GM18868 (cell line): ENCODE results near the gene DOP1B.
"Not testable (repeated sequence)": the region's sequence is repeated elsewhere in the genome, so short reads cannot be mapped to it uniquely, and the experiment has no call there.

Experiments
- ATAC-seq: cut with Tn5 transposase; IDR thresholded peaks from one replicate; pipeline ENCODE4 v1.9.1; 2021; ENCODE audit warnings: mild to moderate bottlenecking, moderate library complexity; ENCODE audit not compliant: unreplicated experiment

DOP1B gene

GRCh38 chr21:36171336-36171735 lies 14.7 kb downstream of the DOP1B start:
- no peak for ATAC-seq

- ATAC-seq: no peak
Observed at GRCh38 chr21:36171741-36172331, 15.2 kb downstream of the DOP1B start.

- ATAC-seq: no peak
Observed at GRCh38 chr21:36174780-36175179, 18.2 kb downstream of the DOP1B start.

- ATAC-seq: no peak
Observed at GRCh38 chr21:36175771-36176565, 19.3 kb downstream of the DOP1B start.

DNA sequence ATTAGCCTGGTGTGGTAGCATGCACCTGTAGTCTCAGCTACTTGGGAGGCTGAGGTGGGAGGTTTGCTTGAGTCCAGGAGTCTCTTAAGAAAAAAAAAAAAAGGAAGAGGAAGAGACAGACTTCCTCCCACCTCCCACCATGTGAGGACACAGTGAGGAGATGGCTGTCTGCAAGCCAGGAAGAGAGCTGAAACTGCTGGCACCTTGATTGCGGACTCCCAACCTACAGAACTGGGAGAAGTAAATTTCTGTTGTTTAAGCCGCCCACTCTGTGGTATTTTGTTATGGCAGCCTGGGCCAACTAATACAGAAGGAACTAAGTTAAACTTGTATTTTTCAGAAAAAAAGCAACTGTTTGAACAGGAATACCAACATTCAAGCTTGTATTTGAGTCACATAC lies 21.7 kb downstream of the DOP1B start:
- ATAC-seq: no peak

- no peak for ATAC-seq
Observed at GRCh38 chr21:36179145-36179544, 22.5 kb downstream of the DOP1B start.

- ATAC-seq: no peak
Observed at GRCh38 chr21:36180963-36181362, 24.3 kb downstream of the DOP1B start.

- ATAC-seq: no peak
Observed at GRCh38 chr21:36183144-36183795, 26.6 kb downstream of the DOP1B start.

DNA sequence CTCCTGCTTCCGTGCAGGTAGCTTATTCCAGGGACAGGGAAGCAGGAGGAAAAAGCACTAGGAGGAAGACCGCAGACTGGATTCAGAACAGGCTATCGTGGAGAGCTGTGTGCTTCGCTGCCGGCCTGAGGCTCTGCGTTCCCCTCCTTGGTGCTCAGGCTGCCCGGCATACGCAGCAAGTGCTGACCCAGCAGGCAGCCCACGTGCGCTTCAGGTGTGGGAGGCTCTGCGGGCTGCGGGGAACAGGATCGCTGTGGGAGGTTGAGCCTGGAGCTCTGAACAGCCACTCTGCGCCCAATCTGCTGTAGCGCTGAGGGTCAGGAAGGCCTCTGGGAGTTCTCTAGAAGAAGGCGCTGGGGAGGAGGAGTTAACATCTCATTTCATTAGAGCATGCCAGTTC lies 27.9 kb downstream of the DOP1B start:
- ATAC-seq: no peak

- no peak for ATAC-seq
Observed at GRCh38 chr21:36185523-36185922, 28.9 kb downstream of the DOP1B start.

DNA sequence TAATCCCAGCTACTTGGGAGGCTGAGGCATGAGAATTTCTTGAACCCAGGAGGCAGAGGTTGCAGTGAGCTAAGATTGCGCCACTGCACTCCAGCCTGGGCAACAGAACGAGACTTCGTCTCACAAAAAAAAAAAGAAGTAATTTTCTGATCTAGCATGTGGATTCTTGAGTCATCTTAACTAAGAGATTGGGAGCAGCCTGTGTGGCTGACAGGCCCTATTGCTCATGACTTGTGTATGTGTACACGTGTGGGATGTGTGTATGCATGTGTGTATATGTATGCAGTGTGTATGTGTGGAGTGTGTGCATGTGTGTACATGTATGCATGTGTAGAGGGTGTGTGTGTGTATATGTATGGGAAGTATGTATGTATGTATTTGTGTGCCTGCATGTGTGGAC lies 29.5 kb downstream of the DOP1B start:
- no peak for ATAC-seq

- no peak for ATAC-seq
Observed at GRCh38 chr21:36186506-36187399, 30.1 kb downstream of the DOP1B start.

DNA sequence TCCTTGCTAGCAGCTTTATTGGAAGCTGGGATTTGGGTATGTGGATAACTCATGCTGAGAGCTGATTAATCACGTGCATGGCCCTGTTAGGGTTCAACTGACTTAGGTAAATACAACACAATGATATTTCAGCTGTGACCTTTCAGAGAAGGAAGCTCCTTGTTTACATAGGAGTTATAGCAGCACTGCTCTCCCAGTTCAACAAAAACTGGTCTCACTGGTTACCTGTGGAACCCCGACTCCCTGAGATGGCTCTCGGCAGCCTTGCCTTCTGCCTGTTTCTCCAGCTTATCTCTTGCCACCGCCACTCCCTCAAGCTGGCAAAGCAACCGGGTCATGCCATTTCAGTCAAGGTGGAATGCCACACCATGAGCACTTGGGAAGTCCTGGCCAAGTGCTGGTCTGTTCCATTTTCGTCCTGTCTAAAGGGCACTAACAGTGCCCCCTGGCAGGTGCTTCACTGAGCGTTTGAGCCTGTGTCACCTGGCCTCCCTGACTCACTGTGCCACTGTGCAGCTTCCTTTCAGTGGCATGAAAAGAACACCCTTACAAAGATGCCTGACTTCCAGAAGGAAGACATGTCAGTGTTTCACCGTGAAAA lies 31.6 kb downstream of the DOP1B start:
- ATAC-seq: no peak

DNA sequence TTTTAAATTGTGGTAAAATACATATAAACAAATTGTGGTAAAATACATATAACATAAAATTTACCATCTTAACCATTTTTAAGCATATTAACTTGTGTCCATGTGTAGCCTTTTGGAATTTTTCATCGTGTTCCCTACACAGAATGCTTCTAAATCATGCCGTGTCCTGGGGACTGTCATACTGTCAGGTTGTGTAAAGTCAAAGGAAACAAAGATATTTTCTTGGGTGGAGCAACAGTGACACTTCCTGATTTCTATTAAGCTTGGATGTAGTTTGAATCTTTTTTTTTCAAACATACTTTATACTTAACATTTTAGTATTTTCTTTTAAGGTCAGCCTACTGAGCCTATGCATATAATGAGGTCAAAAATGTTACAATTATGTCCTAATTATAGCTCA lies 32.3 kb downstream of the DOP1B start:
- ATAC-seq: no peak

DNA sequence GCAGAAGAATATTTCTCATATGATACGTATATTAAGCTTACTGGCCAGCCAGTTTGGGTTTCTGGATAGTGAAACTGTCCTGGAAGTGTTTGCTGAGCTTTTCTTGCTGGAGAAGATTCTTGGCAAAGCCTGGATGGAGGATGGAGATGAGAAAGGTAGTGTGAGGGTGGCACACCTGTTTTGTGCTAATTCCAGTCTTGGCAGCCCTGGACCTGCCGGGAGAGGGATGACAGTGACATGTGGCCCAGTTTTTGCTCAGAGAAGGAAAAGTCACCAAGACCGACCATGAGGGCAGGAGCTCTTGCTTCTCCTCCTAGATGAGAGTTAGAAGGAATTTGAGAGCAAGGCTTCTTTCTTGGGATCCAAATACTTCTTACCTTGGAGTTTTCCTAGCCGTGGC lies 34.1 kb downstream of the DOP1B start:
- ATAC-seq: no peak

DNA sequence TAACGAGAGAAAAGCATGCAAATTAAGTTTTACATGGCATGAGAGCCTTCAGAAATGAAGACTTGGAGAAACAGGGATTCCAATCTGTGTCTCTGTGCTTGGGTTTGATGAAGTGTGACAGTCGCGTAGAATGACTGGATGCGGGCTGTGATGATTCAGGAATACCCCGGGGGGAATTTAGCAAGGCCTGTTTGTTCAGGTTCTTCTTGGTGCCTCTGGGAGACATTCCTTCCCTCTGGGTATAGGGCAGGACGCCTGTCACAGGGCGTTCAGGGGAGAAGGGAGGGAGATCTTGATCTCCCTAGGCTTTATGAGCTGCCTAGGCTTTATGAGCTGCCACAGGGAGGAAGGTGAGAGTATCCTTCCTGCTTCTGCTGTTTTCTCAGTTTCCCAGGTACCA lies 36.6 kb downstream of the DOP1B start:
- no peak for ATAC-seq

DNA sequence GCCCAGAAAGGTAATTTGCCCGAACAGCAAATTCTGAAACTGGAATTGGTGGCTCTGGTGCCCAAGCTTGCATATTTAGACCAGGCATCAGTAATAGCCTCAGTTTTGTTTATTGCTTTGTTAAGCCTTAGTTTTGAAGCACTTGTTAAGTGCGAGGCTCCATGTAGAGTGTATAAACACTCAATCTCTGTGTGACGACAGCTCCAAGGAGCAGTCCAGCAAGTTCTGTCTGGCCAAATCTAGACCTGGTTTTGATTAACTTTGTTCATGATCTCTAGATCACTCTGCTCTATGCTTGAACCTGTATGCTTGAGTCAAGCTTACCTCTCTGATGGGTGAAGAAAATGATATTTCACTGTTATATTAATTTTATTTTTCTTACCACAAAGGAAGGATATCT lies 37.4 kb downstream of the DOP1B start:
- ATAC-seq: no peak

- ATAC-seq: no peak
Observed at GRCh38 chr21:36195613-36196012, 39.0 kb downstream of the DOP1B start.

DNA sequence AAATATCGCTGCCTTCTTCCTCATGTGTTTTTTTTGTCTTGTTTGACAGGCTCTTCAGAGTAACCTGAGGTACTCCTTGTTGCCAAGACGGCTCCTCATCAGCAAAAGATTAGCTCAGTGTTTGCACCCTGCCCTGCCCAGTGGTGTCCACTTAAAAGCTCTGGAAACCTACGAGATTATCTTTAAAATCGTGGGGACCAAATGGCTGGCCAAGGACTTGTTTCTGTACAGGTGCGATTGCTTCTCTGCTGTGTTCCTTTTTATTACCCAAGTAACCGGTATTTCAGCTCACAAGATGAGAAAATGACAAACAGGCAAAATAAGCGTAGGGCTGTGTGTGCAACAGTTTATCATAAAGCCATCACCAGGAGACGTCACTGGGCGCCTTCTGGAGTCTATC lies 42.4 kb downstream of the DOP1B start:
- no peak for ATAC-seq

GRCh38 chr21:36199575-36199974 lies 43.0 kb downstream of the DOP1B start:
- not testable (repeated sequence) for ATAC-seq

GRCh38 chr21:36200081-36200561 lies 43.5 kb downstream of the DOP1B start:
- no peak for ATAC-seq
